Stimulated activated CD4-positive, alpha-beta T cell treated with anti-CD3 and anti-CD28 coated beads, Interleukin-1b, Interleukin-23, amount 100 ng/mL, for 1 hour (primary cell): ENCODE results near the gene TMEM135.

Source experiments
- DNase-seq, 2 donors: peaks; one replicate each; pipeline ENCODE4 v3.0.0-alpha.2; 2020; ENCODE audit warnings: low read depth in 2 of 2

The TMEM135 gene

GRCh38 chr11:87353771-87354345 is 316.1 kb downstream of the TMEM135 start:
- no peak for DNase-seq

- DNase-seq, result no peak
These were observed 317.9 kb downstream of the TMEM135 start for GRCh38 chr11:87355596-87355995.

GRCh38 chr11:87356428-87356827 is 318.7 kb downstream of the TMEM135 start:
- no peak for DNase-seq

- DNase-seq, result no peak
These were observed 320.7 kb downstream of the TMEM135 start for GRCh38 chr11:87358461-87358860.

GRCh38 chr11:87359401-87359800 is 321.7 kb downstream of the TMEM135 start:
- DNase-seq, result no peak

- DNase-seq, result no peak
These were observed 324.2 kb downstream of the TMEM135 start for GRCh38 chr11:87361891-87362290.

GRCh38 chr11:87366346-87366745 is 328.6 kb downstream of the TMEM135 start:
- no peak for DNase-seq

GRCh38 chr11:87366763-87367405 is 329.1 kb downstream of the TMEM135 start:
- no peak for DNase-seq

GRCh38 chr11:87368151-87368550 is 330.4 kb downstream of the TMEM135 start:
- DNase-seq, result no peak

GRCh38 chr11:87368858-87369480 is 331.2 kb downstream of the TMEM135 start:
- DNase-seq, result no peak

GRCh38 chr11:87369888-87370287 is 332.2 kb downstream of the TMEM135 start:
- no peak for DNase-seq

- DNase-seq, result no peak
These were observed 334.3 kb downstream of the TMEM135 start for GRCh38 chr11:87372065-87372464.
